CD8-positive, alpha-beta memory T cell (primary cell): Measurements from ENCODE around the gene DMXL1. TPM values are rescaled to one million over a fixed set of nuclear protein-coding genes. Genes with fewer than 3 reads are reported as not detected.

ENCODE experiments used
- CTCF ChIA-PET: fragments of 350-600 bp; sonication (Branson Sonifier 250); formaldehyde crosslinking; loops from one replicate; lab custom pipeline; 2021; ENCODE audit warnings: antibody characterized with exemption; lab: Charles Lee
- POLR2A ChIA-PET: fragments of 350-600 bp; sonication (Branson Sonifier 250); formaldehyde crosslinking; loops from one replicate; lab custom pipeline; 2021; ENCODE audit warnings: antibody characterized with exemption; lab: Charles Lee
- DNase-seq, 5 donors: peaks; one replicate each; pipeline versions ENCODE4 v3.0.0 to v3.0.0-alpha.2; 2020 to 2022; ENCODE audit warnings: mixed read lengths in 1 of 5
- H3K27ac ChIP-seq: one replicate; pipeline ENCODE4 v1.7.0; 2013; ENCODE audit warnings: low read depth, mild to moderate bottlenecking, low read length, moderate library complexity
- H3K27me3 ChIP-seq: 2 replicates; pipeline ENCODE4 v1.7.0; 2013; ENCODE audit warnings: low read length, mild to moderate bottlenecking; ENCODE audit not compliant: insufficient read depth, poor library complexity, severe bottlenecking
- H3K36me3 ChIP-seq: 2 replicates; pipeline ENCODE4 v1.7.0; 2013; ENCODE audit warnings: mild to moderate bottlenecking, low read length, moderate library complexity; ENCODE audit not compliant: insufficient read depth
- H3K4me1 ChIP-seq: 2 replicates; pipeline ENCODE4 v1.7.0; 2013; ENCODE audit warnings: mild to moderate bottlenecking, low read length, moderate library complexity; ENCODE audit not compliant: insufficient read depth
- H3K4me3 ChIP-seq: 2 replicates; pipeline ENCODE4 v1.7.0; 2013; ENCODE audit warnings: mild to moderate bottlenecking, low read length
- H3K9me3 ChIP-seq: 2 replicates; pipeline ENCODE4 v1.7.0; 2013; ENCODE audit warnings: mild to moderate bottlenecking, low read length
- H3K27ac Mint-ChIP-seq, 8 donors: one replicate each; pipeline ENCODE4 v1.8.0; 2020 to 2021; ENCODE audit warnings: mixed read lengths in 8 of 8, mild to moderate bottlenecking in 6 of 8, inconsistent platforms in 3 of 8, moderate library complexity in 3 of 8
- H3K27me3 Mint-ChIP-seq, 2 donors: one replicate each; pipeline ENCODE4 v1.8.0; 2020 to 2021; ENCODE audit warnings: mixed read lengths in 2 of 2, mild to moderate bottlenecking in 1 of 2, moderate library complexity in 1 of 2
- H3K36me3 Mint-ChIP-seq, 3 donors: one replicate each; pipeline ENCODE4 v1.8.0; 2020 to 2021; ENCODE audit warnings: mixed read lengths in 3 of 3, inconsistent platforms in 1 of 3, mild to moderate bottlenecking in 1 of 3
- H3K4me1 Mint-ChIP-seq, 3 donors: one replicate each; pipeline ENCODE4 v1.8.0; 2020 to 2021; ENCODE audit warnings: mixed read lengths in 3 of 3, inconsistent platforms in 1 of 3, mild to moderate bottlenecking in 1 of 3
- H3K4me3 Mint-ChIP-seq, 7 donors: one replicate each; pipeline ENCODE4 v1.8.0; 2020 to 2021; ENCODE audit warnings: mixed read lengths in 7 of 7, mild to moderate bottlenecking in 6 of 7, moderate library complexity in 4 of 7, inconsistent platforms in 2 of 7
- H3K9me3 Mint-ChIP-seq, 5 donors: one replicate each; pipeline ENCODE4 v1.8.0; 2020 to 2022; ENCODE audit warnings: mixed read lengths in 5 of 5, mild to moderate bottlenecking in 3 of 5, moderate library complexity in 2 of 5, inconsistent platforms in 1 of 5
- polyA plus RNA-seq: library from polyadenylated mRNA; unstranded; fragments of 300-500 nt; fragmentation: Illumina TruSeq; gene quantifications from one replicate; pipeline ENCODE4 v1.2.3, GENCODE V29; 2021
- total RNA-seq, 2 experiments: library from RNA; stranded (reverse); gene quantifications; one replicate each; pipeline ENCODE4 v1.2.3, GENCODE V29; 2021

The DMXL1 gene
- total and polyA plus RNA-seq, 3 experiments from 2014 or later: 12.9 to 26.2 (median 25.9) TPM

DNA sequence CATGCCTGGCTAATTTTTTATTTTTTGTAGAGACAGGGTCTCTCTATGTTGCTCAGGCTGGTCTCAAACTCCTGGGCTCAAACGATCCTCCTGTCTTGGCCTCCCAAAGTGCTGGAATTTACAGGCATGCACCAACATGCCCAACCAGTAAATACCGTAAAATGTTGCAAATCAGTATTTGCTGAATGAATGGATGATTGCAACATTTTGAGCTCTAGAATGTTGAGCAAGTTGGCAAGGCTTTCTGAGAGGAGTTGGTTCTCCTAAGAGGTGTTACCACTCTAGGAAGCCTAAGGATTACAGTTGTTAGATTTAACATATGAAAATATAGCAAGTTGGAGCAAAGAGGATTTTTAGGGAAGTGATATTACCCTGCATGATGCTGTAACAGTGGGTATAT, 15.6 kb upstream of the DMXL1 start:
- no peaks in the 10 kb centered on the region for H3K4me1 ChIP-seq
- CTCF ChIA-PET: interaction anchor here (1.1 kb wide), 1 partner anchor 15 kb away, joined by 3 read pairs; no protein-coding TSS in a partner anchor
- H3K9me3 Mint-ChIP-seq: no peaks in the 10 kb centered on the region
- peaks cover 0 to 3% (median 0%) of the 10 kb centered on the region in 3 donors for H3K36me3 Mint-ChIP-seq
- POLR2A ChIA-PET: no interaction called here
- no peaks in the 10 kb centered on the region for H3K27me3 ChIP-seq
- H3K27ac Mint-ChIP-seq: no peak overlapping the region
- H3K4me3 ChIP-seq: no peak overlapping the region
- no peak for DNase-seq
- no peak overlapping the region for H3K27ac ChIP-seq
- peaks cover 0 to 2% of the 10 kb centered on the region in 2 donors for H3K27me3 Mint-ChIP-seq
- no peaks in the 10 kb centered on the region for H3K4me1 Mint-ChIP-seq
- H3K9me3 ChIP-seq: no peaks in the 10 kb centered on the region
- H3K36me3 ChIP-seq: no peaks in the 10 kb centered on the region
- H3K4me3 Mint-ChIP-seq: no peak overlapping the region

DNA sequence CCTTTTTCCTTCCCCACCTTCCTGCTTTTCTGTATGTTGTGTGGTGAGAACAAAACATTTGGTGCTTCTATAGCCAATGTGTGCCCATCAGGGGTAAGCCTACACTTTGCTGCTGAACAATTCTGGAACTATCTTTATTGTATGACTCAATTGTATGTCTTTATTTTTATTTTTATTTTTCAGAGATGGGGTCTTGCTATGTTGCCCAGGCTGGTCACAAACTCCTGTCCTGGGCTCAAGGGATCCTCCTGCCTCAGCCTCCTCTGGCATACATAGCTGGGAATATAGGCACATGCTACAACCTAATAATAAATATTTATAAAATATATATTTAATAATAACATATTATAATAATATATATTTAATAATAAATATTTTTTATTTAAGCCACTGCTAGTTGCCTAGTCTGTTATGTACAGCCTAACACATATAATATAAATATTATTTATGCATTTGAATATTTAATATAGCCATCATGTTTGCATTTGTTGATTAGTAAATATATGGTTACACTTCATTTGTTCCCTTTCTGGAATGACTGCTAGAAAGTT, 11.8 kb upstream of the DMXL1 start:
- H3K9me3 Mint-ChIP-seq: no peaks in the 10 kb centered on the region
- H3K27ac Mint-ChIP-seq: no peak overlapping the region
- H3K27me3 ChIP-seq: no peaks in the 10 kb centered on the region
- no peaks in the 10 kb centered on the region for H3K9me3 ChIP-seq
- no peaks in the 10 kb centered on the region for H3K36me3 ChIP-seq
- H3K36me3 Mint-ChIP-seq: peaks cover 0 to 3% (median 0%) of the 10 kb centered on the region in 3 donors
- CTCF ChIA-PET: no interaction called here
- H3K4me3 ChIP-seq: no peak overlapping the region
- no peaks in the 10 kb centered on the region for H3K4me1 ChIP-seq
- POLR2A ChIA-PET: no interaction called here
- peaks cover 4 to 6% (median 6%) of the 10 kb centered on the region in 3 donors for H3K4me1 Mint-ChIP-seq
- no peak overlapping the region for H3K4me3 Mint-ChIP-seq
- DNase-seq: no peak
- H3K27me3 Mint-ChIP-seq: no peaks in the 10 kb centered on the region
- no peak overlapping the region for H3K27ac ChIP-seq

DNA sequence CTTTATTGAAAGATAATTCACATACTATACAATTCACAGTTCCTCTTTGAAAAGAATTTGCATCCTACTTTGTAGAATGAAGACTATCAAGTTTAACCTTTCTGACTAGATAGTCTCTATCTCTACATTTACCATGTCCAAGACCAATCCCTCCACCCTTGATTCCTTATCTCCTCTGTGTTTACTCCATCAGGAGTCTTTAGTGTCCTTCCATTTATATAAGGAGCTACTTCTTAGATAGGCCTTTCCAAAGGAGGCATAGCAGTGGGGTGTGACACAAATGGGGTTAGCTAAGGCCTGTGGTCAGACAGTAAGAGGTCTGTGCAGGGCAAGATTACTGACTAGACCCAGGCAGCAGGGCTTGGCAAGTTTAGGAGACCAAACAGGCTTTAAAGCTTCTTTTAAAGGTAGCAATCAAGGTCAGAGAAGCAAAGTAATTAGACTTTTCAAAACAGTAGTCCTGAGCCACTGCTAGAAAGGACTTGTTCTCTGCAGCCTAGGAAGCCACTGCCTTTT, 11.1 kb upstream of the DMXL1 start:
- Histone ChIP-seq H3K9me3 (no peaks in the 10 kb centered on the region), H3K27ac (no peak overlapping the region), H3K4me1 (no peaks in the 10 kb centered on the region), H3K27me3 (no peaks in the 10 kb centered on the region), H3K36me3 (no peaks in the 10 kb centered on the region), H3K4me3 (no peak overlapping the region)
- Mint-ChIP-seq H3K4me3 (no peak overlapping the region), H3K36me3 (peaks cover 0 to 1% (median 0%) of the 10 kb centered on the region in 3 donors), H3K27ac (no peak overlapping the region), H3K4me1 (peaks cover 7 to 10% (median 9%) of the 10 kb centered on the region in 3 donors), H3K27me3 (no peaks in the 10 kb centered on the region), H3K9me3 (no peaks in the 10 kb centered on the region)
- POLR2A ChIA-PET: no interaction called here
- no peak for DNase-seq
- CTCF ChIA-PET: no interaction called here

DNA sequence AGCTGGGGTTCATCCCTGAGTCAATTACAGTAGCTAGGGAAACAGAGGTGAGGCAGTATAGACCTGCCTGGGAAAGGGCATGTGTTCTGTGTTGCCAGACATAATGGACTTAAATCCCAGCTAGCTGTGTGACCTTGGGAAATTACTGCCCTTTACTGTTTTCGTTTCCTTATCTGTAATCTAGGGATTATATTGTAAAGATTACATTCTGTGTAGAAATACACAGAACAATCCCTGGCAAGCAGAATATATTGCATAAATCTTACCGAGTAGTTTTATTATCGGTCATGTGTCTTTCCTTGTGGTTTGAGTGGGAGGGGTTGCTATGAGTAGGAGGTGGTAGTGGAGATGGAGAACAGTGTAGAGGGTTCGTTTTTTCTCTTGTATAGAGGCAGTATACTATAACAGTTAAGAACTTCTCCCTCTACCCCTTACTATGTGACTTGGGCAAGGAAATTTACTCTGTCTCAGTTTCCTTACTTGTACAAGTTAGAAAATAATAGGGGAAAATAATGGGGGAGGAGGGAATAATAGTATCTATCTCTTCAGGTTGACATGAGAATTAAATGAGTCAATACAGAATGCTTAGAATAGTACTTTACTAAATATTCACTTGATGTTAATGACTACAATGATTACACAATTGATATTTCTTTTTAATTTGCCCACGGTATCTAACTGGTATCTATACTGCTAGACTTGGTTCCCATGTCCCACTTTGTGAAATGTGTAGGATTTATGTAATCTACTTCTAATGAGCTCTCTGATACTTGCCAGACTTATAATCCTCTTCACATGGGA, 7.1 kb upstream of the DMXL1 start:
- Mint-ChIP-seq H3K9me3 (no peaks in the 10 kb centered on the region), H3K27ac (peak overlapping the region in 1 of 8 donors; percentile 1), H3K36me3 (no peaks in the 10 kb centered on the region), H3K27me3 (no peaks in the 10 kb centered on the region), H3K4me3 (no peak overlapping the region), H3K4me1 (peaks cover 7 to 10% (median 9%) of the 10 kb centered on the region in 3 donors)
- Histone ChIP-seq H3K27ac (no peak overlapping the region), H3K36me3 (no peaks in the 10 kb centered on the region), H3K9me3 (no peaks in the 10 kb centered on the region), H3K4me1 (no peaks in the 10 kb centered on the region), H3K27me3 (no peaks in the 10 kb centered on the region), H3K4me3 (no peak overlapping the region)
- CTCF ChIA-PET: interaction anchor here (0.7 kb wide), 1 partner anchor 192 kb away, joined by 3 read pairs; no protein-coding TSS in a partner anchor
- POLR2A ChIA-PET: no interaction called here
- DNase-seq: no peak

DNA sequence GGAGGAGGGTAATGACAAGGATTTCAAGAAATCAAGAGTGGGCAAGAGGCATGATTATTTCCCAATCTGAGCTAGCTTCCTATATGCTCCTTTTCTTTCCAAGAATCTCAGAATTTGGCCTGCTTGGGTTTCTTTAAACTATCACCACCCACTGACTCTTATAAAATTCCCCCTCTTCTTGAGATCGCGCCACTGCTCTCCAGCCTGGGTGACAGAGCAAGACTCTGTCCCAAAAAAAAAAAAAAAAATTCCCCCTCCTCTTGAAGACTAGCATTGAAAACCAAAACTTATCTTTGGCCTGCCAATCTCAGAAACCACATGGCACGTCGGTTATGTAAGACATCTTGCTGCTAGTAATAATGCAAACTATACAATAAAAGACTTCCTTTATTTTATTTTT, 3.4 kb upstream of the DMXL1 start:
- POLR2A ChIA-PET: no interaction called here
- Histone ChIP-seq H3K36me3 (no peaks in the 10 kb centered on the region), H3K27ac (no peak overlapping the region), H3K4me1 (peaks cover 14% of the 10 kb centered on the region), H3K9me3 (no peaks in the 10 kb centered on the region), H3K4me3 (no peak overlapping the region), H3K27me3 (no peaks in the 10 kb centered on the region)
- H3K9me3 Mint-ChIP-seq: peaks cover 0 to 2% (median 0%) of the 10 kb centered on the region in 5 donors
- no peak overlapping the region for H3K27ac Mint-ChIP-seq
- CTCF ChIA-PET: no interaction called here
- H3K4me3 Mint-ChIP-seq: no peak overlapping the region
- peaks cover 0 to 3% of the 10 kb centered on the region in 2 donors for H3K27me3 Mint-ChIP-seq
- DNase-seq: no peak
- peaks cover 0 to 8% (median 0%) of the 10 kb centered on the region in 3 donors for H3K36me3 Mint-ChIP-seq
- H3K4me1 Mint-ChIP-seq: peaks cover 16 to 28% (median 27%) of the 10 kb centered on the region in 3 donors

DNA sequence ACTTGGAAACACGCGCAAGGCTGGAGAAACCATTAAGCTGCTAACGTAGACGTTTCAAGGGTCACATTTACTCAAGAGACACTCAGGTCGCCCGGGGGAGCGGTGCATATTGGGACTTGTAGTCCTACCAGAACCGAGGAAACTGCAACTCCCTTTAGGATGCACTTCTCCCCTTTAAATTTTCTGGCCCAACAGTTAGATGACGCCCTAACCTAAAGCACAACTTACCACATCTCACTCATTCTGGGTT, 384 bp upstream of the DMXL1 start:
- Histone ChIP-seq H3K36me3 (no peaks in the 10 kb centered on the region), H3K4me3 (peak overlapping the region; percentile 68), H3K4me1 (peaks cover 31% of the 10 kb centered on the region), H3K9me3 (no peaks in the 10 kb centered on the region), H3K27ac (peak overlapping the region; percentile 86), H3K27me3 (no peaks in the 10 kb centered on the region)
- no peak for DNase-seq
- H3K27me3 Mint-ChIP-seq: peaks cover 0 to 3% of the 10 kb centered on the region in 2 donors
- POLR2A ChIA-PET: interaction anchor here (0.7 to 1.7 kb wide), 5 partner anchors 204 to 310 kb away, joined by 3 to 8 read pairs (median 4); no protein-coding TSS in a partner anchor
- peaks cover 0 to 2% (median 0%) of the 10 kb centered on the region in 5 donors for H3K9me3 Mint-ChIP-seq
- peak overlapping the region; percentile 91 to 100 (median 99) for H3K4me3 Mint-ChIP-seq
- H3K4me1 Mint-ChIP-seq: peaks cover 27 to 46% (median 45%) of the 10 kb centered on the region in 3 donors
- CTCF ChIA-PET: interaction anchor here (0.8 to 2.4 kb wide), 14 partner anchors 9 to 365 kb away, joined by 3 to 20 read pairs (median 3); partner anchors contain the start of gene DTWD2
- H3K27ac Mint-ChIP-seq: peak overlapping the region; percentile 92 to 100 (median 98)
- H3K36me3 Mint-ChIP-seq: peaks cover 0 to 9% (median 4%) of the 10 kb centered on the region in 3 donors

DNA sequence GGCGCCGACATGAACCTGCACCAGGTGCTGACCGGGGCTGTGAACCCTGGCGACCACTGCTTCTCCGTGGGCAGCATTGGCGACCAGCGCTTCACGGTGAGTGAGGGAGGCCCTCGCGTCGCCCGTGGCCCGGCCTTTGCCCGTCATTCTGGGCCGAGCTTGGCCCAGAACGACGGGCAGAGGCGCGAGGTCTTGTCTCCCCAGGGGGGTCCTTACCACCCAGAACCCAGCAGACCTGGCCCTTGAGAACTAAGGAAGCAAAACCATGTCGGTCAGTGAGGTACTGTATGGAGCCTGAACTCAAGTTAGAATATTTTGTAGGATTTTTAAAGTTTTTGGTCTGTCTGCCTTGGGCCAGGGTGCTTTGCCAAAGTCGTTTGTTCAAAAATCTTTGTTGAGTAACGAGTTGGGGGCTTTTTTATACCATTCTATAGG, 691 bp downstream of the DMXL1 start:
- peak overlapping the region; percentile 86 for H3K27ac ChIP-seq
- H3K9me3 ChIP-seq: no peaks in the 10 kb centered on the region
- POLR2A ChIA-PET: interaction anchor here (0.6 to 1.7 kb wide), 7 partner anchors 18 to 290 kb away, joined by 3 to 8 read pairs (median 4); no protein-coding TSS in a partner anchor
- H3K4me3 Mint-ChIP-seq: peak overlapping the region; percentile 91 to 100 (median 99)
- no peaks in the 10 kb centered on the region for H3K36me3 ChIP-seq
- peak overlapping the region; percentile 68 for H3K4me3 ChIP-seq
- no peaks in the 10 kb centered on the region for H3K27me3 ChIP-seq
- peaks cover 31% of the 10 kb centered on the region for H3K4me1 ChIP-seq
- peaks cover 0 to 3% of the 10 kb centered on the region in 2 donors for H3K27me3 Mint-ChIP-seq
- CTCF ChIA-PET: interaction anchor here (1.1 to 2.4 kb wide), 11 partner anchors 8 to 364 kb away, joined by 3 to 20 read pairs (median 3); partner anchors contain the start of gene DTWD2
- H3K36me3 Mint-ChIP-seq: peaks cover 0 to 9% (median 4%) of the 10 kb centered on the region in 3 donors
- H3K9me3 Mint-ChIP-seq: peaks cover 0 to 2% (median 0%) of the 10 kb centered on the region in 5 donors
- peak overlapping the region; percentile 89 to 100 (median 97) for H3K27ac Mint-ChIP-seq
- peaks cover 34 to 56% (median 56%) of the 10 kb centered on the region in 3 donors for H3K4me1 Mint-ChIP-seq
- no peak for DNase-seq
